HAP-1 (cell line): ENCODE measurements around the gene BID.

Source experiments
- DNase-seq, 2 experiments: peaks; one replicate each; pipeline ENCODE4 v3.0.0-alpha.2; 2016 to 2020; ENCODE audit warnings: low spot score in 2 of 2
- H3K27me3 ChIP-seq: fragments of 250-450 bp; sonication (Bioruptor Pico); 2 replicates; pipeline ENCODE4 v1.5.1; 2020; ENCODE audit warnings: low read depth, mild to moderate bottlenecking, moderate library complexity
- H3K36me3 ChIP-seq: fragments of 250-450 bp; sonication (Bioruptor Pico); replicated peaks from 2 replicates; pipeline ENCODE4 v1.5.1; 2020; ENCODE audit warnings: mild to moderate bottlenecking
- H3K4me1 ChIP-seq: fragments of 250-450 bp; sonication (Bioruptor Pico); 2 replicates; pipeline ENCODE4 v1.5.1; 2020; ENCODE audit warnings: mild to moderate bottlenecking
- H3K4me3 ChIP-seq: fragments of 250-450 bp; sonication (Bioruptor Pico); 2 replicates; pipeline ENCODE4 v1.5.1; 2020; ENCODE audit warnings: mild to moderate bottlenecking, moderate library complexity
- H3K9me3 ChIP-seq: fragments of 250-450 bp; sonication (Bioruptor Pico); 2 replicates; pipeline ENCODE4 v1.5.1; 2020; ENCODE audit warnings: mild to moderate bottlenecking, moderate library complexity
- in situ Hi-C: fragments of 300-500 bp; cut with MboI; formaldehyde crosslinking; loops from 3 replicates; pipeline ENCODE4 v1.14.3; 2020; ENCODE audit warnings: low sequenced_read_pairs, inconsistent platforms, mixed read lengths

Gene BID

GRCh38 chr22:17784776-17785175 is 10.5 kb upstream of the BID start:
- Histone ChIP-seq H3K4me3 (no peak overlapping the region), H3K36me3 (no peaks in the 10 kb centered on the region), H3K9me3 (peaks cover 3% of the 10 kb centered on the region; the same call in 1 of the 2 replicates), H3K27me3 (no peaks in the 10 kb centered on the region), H3K4me1 (peaks cover 11% of the 10 kb centered on the region)
- in situ Hi-C loops, result no loop called here
- no peak for DNase-seq

GRCh38 chr22:17783773-17784480 is 9.7 kb upstream of the BID start:
- H3K4me1 ChIP-seq, result peaks cover 11% of the 10 kb centered on the region
- no peaks in the 10 kb centered on the region for H3K27me3 ChIP-seq
- H3K9me3 ChIP-seq, result peaks cover 3% of the 10 kb centered on the region; the same call in 1 of the 2 replicates
- no peaks in the 10 kb centered on the region for H3K36me3 ChIP-seq
- no peak for DNase-seq
- in situ Hi-C loops, result no loop called here
- H3K4me3 ChIP-seq, result no peak overlapping the region

- H3K4me1 ChIP-seq, result peaks cover 11% of the 10 kb centered on the region
- H3K27me3 ChIP-seq, result no peaks in the 10 kb centered on the region
- peaks cover 3% of the 10 kb centered on the region; the same call in 1 of the 2 replicates for H3K9me3 ChIP-seq
- no peak for DNase-seq
- in situ Hi-C loops, result no loop called here
- H3K4me3 ChIP-seq, result no peak overlapping the region
- H3K36me3 ChIP-seq, result no peaks in the 10 kb centered on the region
Observed at GRCh38 chr22:17783312-17783711, 9.0 kb upstream of the BID start.

- peaks cover 3% of the 10 kb centered on the region; the same call in 1 of the 2 replicates for H3K9me3 ChIP-seq
- in situ Hi-C loops, result no loop called here
- H3K27me3 ChIP-seq, result no peaks in the 10 kb centered on the region
- DNase-seq, result no peak
- peaks cover 11% of the 10 kb centered on the region for H3K4me1 ChIP-seq
- H3K36me3 ChIP-seq, result no peaks in the 10 kb centered on the region
- no peak overlapping the region for H3K4me3 ChIP-seq
Observed at GRCh38 chr22:17782621-17783020, 8.4 kb upstream of the BID start.

GRCh38 chr22:17782158-17782557 is 7.9 kb upstream of the BID start:
- Histone ChIP-seq H3K4me3 (no peak overlapping the region), H3K27me3 (no peaks in the 10 kb centered on the region), H3K4me1 (peaks cover 9% of the 10 kb centered on the region), H3K36me3 (no peaks in the 10 kb centered on the region), H3K9me3 (no peaks in the 10 kb centered on the region; the same call in 1 of the 2 replicates)
- DNase-seq, result no peak
- in situ Hi-C loops, result no loop called here

- no peaks in the 10 kb centered on the region for H3K36me3 ChIP-seq
- in situ Hi-C loops, result no loop called here
- no peaks in the 10 kb centered on the region for H3K27me3 ChIP-seq
- H3K9me3 ChIP-seq, result no peaks in the 10 kb centered on the region
- no peak overlapping the region for H3K4me3 ChIP-seq
- no peak for DNase-seq
- H3K4me1 ChIP-seq, result peaks cover 2% of the 10 kb centered on the region
Observed at GRCh38 chr22:17781319-17782031, 7.2 kb upstream of the BID start.

GRCh38 chr22:17780741-17781318 is 6.6 kb upstream of the BID start:
- no peak overlapping the region for H3K4me3 ChIP-seq
- in situ Hi-C loops, result no loop called here
- no peaks in the 10 kb centered on the region for H3K36me3 ChIP-seq
- H3K9me3 ChIP-seq, result no peaks in the 10 kb centered on the region
- no peaks in the 10 kb centered on the region for H3K27me3 ChIP-seq
- DNase-seq, result no peak
- no peaks in the 10 kb centered on the region for H3K4me1 ChIP-seq

GRCh38 chr22:17780116-17780740 is 6.0 kb upstream of the BID start:
- in situ Hi-C loops, result no loop called here
- H3K4me3 ChIP-seq, result no peak overlapping the region
- H3K27me3 ChIP-seq, result no peaks in the 10 kb centered on the region
- no peak for DNase-seq
- no peaks in the 10 kb centered on the region for H3K36me3 ChIP-seq
- H3K4me1 ChIP-seq, result no peaks in the 10 kb centered on the region
- no peaks in the 10 kb centered on the region for H3K9me3 ChIP-seq

GRCh38 chr22:17779286-17780115 is 5.2 kb upstream of the BID start:
- H3K9me3 ChIP-seq, result no peaks in the 10 kb centered on the region
- DNase-seq, result no peak
- H3K4me1 ChIP-seq, result no peaks in the 10 kb centered on the region
- H3K4me3 ChIP-seq, result no peak overlapping the region
- H3K36me3 ChIP-seq, result no peaks in the 10 kb centered on the region
- no peaks in the 10 kb centered on the region for H3K27me3 ChIP-seq
- in situ Hi-C loops, result no loop called here

GRCh38 chr22:17778412-17778976 is 4.2 kb upstream of the BID start:
- peaks cover under 1% of the 10 kb centered on the region for H3K4me1 ChIP-seq
- no peaks in the 10 kb centered on the region for H3K36me3 ChIP-seq
- in situ Hi-C loops, result no loop called here
- H3K27me3 ChIP-seq, result no peaks in the 10 kb centered on the region
- no peaks in the 10 kb centered on the region for H3K9me3 ChIP-seq
- no peak overlapping the region for H3K4me3 ChIP-seq
- no peak for DNase-seq

GRCh38 chr22:17777717-17778044 is 3.4 kb upstream of the BID start:
- H3K36me3 ChIP-seq, result no peaks in the 10 kb centered on the region
- peaks cover 5% of the 10 kb centered on the region for H3K4me1 ChIP-seq
- H3K27me3 ChIP-seq, result no peaks in the 10 kb centered on the region
- no peak overlapping the region for H3K4me3 ChIP-seq
- in situ Hi-C loops, result no loop called here
- DNase-seq, result no peak
- no peaks in the 10 kb centered on the region for H3K9me3 ChIP-seq

GRCh38 chr22:17777005-17777716 is 2.9 kb upstream of the BID start:
- no peak overlapping the region for H3K4me3 ChIP-seq
- in situ Hi-C loops, result no loop called here

More at GRCh38 chr22:17777005-17777716, 2.9 kb upstream of the BID start:
- Histone ChIP-seq H3K27me3 (no peaks in the 10 kb centered on the region), H3K4me1 (peaks cover 5% of the 10 kb centered on the region), H3K9me3 (no peaks in the 10 kb centered on the region), H3K36me3 (no peaks in the 10 kb centered on the region)
- DNase-seq, result no peak
